ENCODE measurements around the gene EXOSC6.
"Not testable (repeated sequence)": the region's sequence is repeated elsewhere in the genome, so short reads cannot be mapped to it uniquely, and the experiment has no call there.

DNA sequence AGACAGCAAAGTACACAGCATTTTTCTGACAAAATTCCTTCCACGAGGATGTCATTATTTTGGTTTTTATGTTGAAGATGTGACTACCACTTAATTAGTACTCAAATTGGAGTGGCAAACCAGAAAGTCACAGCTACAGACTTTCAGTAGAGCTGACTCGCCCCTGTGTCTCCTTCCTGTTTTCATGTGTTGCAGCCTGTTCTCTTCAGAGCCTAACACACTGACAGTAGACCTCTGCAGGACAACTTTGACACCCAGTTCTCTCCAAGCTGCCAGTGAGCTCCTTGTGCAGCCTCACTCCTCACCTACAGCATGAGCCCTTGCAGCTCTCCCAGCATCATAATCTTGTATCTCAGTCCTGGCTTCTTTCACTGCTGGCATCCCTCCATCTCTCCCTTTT lies 29.2 kb downstream of the EXOSC6 start:
- TF ChIP-seq, protein P1, sequence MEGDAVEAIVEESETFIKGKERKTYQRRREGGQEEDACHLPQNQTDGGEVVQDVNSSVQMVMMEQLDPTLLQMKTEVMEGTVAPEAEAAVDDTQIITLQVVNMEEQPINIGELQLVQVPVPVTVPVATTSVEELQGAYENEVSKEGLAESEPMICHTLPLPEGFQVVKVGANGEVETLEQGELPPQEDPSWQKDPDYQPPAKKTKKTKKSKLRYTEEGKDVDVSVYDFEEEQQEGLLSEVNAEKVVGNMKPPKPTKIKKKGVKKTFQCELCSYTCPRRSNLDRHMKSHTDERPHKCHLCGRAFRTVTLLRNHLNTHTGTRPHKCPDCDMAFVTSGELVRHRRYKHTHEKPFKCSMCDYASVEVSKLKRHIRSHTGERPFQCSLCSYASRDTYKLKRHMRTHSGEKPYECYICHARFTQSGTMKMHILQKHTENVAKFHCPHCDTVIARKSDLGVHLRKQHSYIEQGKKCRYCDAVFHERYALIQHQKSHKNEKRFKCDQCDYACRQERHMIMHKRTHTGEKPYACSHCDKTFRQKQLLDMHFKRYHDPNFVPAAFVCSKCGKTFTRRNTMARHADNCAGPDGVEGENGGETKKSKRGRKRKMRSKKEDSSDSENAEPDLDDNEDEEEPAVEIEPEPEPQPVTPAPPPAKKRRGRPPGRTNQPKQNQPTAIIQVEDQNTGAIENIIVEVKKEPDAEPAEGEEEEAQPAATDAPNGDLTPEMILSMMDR (IDR thresholded peaks at IDR 0.05; ENCODE audit: insufficient read depth, low read length, poor library complexity, severe bottlenecking) = not testable (repeated sequence)
- not testable (repeated sequence) for TF ChIP-seq EZH2phosphoT487 (conservative IDR thresholded peaks at IDR 0.05; ENCODE audit: low read length)

Data from SU-DHL-6 (cell line).